ENCODE measurements around the gene ARHGAP8.

DNA sequence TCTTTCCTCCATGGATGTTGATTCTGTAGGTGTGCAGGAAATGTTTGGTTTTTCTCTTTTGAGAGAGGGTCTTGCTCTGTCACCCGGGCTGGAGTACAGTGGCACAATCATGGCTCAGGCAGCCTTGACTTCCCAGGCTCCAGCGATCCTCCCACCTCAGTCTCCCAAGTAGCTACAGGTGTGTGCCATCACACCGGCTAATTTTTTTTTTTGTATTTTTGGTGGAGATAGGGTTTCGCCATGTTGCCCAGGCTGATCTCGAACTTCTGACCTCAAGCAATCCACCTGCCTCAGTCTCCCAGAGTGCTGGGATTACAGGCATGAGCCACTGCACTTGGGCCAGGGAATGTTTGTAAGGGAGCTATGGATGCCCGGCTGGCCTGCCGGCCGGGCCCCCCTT is 45.9 kb upstream of the ARHGAP8 start:
- TF ChIP-seq POLR2A (IDR thresholded peaks at IDR 0.05) (no peak), POLR2AphosphoS5 (IDR thresholded peaks at IDR 0.05) (no peak), EP300 (IDR thresholded peaks at IDR 0.05) (no peak)
- TF ChIP-seq, protein P1, sequence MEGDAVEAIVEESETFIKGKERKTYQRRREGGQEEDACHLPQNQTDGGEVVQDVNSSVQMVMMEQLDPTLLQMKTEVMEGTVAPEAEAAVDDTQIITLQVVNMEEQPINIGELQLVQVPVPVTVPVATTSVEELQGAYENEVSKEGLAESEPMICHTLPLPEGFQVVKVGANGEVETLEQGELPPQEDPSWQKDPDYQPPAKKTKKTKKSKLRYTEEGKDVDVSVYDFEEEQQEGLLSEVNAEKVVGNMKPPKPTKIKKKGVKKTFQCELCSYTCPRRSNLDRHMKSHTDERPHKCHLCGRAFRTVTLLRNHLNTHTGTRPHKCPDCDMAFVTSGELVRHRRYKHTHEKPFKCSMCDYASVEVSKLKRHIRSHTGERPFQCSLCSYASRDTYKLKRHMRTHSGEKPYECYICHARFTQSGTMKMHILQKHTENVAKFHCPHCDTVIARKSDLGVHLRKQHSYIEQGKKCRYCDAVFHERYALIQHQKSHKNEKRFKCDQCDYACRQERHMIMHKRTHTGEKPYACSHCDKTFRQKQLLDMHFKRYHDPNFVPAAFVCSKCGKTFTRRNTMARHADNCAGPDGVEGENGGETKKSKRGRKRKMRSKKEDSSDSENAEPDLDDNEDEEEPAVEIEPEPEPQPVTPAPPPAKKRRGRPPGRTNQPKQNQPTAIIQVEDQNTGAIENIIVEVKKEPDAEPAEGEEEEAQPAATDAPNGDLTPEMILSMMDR (IDR thresholded peaks at IDR 0.05): no peak
